HUES64 (cell line): ENCODE measurements around the gene AHSP.
"Not testable (repeated sequence)": the region's sequence is repeated elsewhere in the genome, so short reads cannot be mapped to it uniquely, and the experiment has no call there.

ENCODE experiments used
- H3K27ac ChIP-seq: 2 replicates; pipeline ENCODE4 v1.7.0; 2013; ENCODE audit warnings: low read depth, low read length, inconsistent platforms
- H3K27me3 ChIP-seq: 2 replicates; pipeline ENCODE4 v1.6.1; 2013; ENCODE audit warnings: mild to moderate bottlenecking, low read length; ENCODE audit not compliant: insufficient read depth
- H3K36me3 ChIP-seq: 2 replicates; pipeline ENCODE4 v1.6.1; 2013; ENCODE audit warnings: mild to moderate bottlenecking, low read length; ENCODE audit not compliant: insufficient read depth
- H3K4me1 ChIP-seq: 2 replicates; pipeline ENCODE4 v1.6.1; 2013; ENCODE audit warnings: mild to moderate bottlenecking, low read length, moderate library complexity; ENCODE audit not compliant: insufficient read depth
- H3K4me3 ChIP-seq: 2 replicates; pipeline ENCODE4 v1.5.1; 2013; ENCODE audit warnings: mild to moderate bottlenecking, low read length, moderate library complexity
- H3K9ac ChIP-seq: 2 replicates; pipeline ENCODE4 v1.6.1; 2013; ENCODE audit warnings: mild to moderate bottlenecking, low read depth, low read length
- H3K9me3 ChIP-seq: 2 replicates; pipeline ENCODE4 v1.6.1; 2013; ENCODE audit warnings: low read depth, low read length; ENCODE audit not compliant: insufficient read depth
- WGBS: fragments of 150-250, 120-280 bp; methylation state at CpG from one replicate; pipeline ENCODE4 v1.1.7; 2013; ENCODE audit warnings: missing lambda C conversion rate; 5-methylcytosine and 5-hydroxymethylcytosine counted together

The AHSP gene

GRCh38 chr16:31568577-31569359, 41.1 kb downstream of the AHSP start:
- Histone ChIP-seq H3K27me3 (peaks cover 73% of the 10 kb centered on the region), H3K4me3 (peak overlapping the region; percentile 55), H3K36me3 (no peaks in the 10 kb centered on the region), H3K27ac (no peak overlapping the region), H3K4me1 (no peaks in the 10 kb centered on the region), H3K9ac (peak overlapping the region; percentile 2; the same call in 1 of the 2 replicates), H3K9me3 (no peaks in the 10 kb centered on the region)
- 8% methylated on average over 48 of the region's 49 CpGs for WGBS

- WGBS = 2% methylated on average over 46 of the region's 46 CpGs
- Histone ChIP-seq H3K27me3 (peaks cover 73% of the 10 kb centered on the region), H3K4me1 (no peaks in the 10 kb centered on the region), H3K4me3 (peak overlapping the region; percentile 55), H3K9me3 (no peaks in the 10 kb centered on the region), H3K9ac (peak overlapping the region; percentile 2; the same call in 1 of the 2 replicates), H3K27ac (no peak overlapping the region), H3K36me3 (no peaks in the 10 kb centered on the region)
Measured at GRCh38 chr16:31569360-31569717, 41.6 kb downstream of the AHSP start.

DNA sequence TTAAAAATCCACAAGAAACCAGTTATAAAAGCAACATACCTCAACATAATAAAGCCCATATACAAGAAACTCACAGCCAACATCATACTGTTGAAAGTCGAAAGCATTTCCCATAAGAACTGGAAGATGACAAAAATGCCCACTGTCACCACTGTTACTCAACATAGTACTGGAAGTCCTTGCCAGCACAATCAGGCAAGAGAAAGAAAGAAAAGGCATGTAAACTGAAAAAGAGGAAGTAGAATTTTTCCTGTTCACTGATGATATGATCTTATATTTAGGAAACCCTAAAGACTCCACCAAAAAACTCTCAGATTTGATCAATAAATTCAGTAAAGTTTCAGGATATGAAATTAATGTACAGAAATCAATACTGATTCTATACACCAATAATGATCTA, 45.1 kb downstream of the AHSP start:
- Histone ChIP-seq H3K27me3 (peaks cover 42% of the 10 kb centered on the region), H3K27ac (no peak overlapping the region)

GRCh38 chr16:31574159-31574558, 46.5 kb downstream of the AHSP start:
- not testable (repeated sequence) for H3K4me3 ChIP-seq, H3K27ac ChIP-seq, H3K4me1 ChIP-seq, H3K9ac ChIP-seq, H3K36me3 ChIP-seq
- Histone ChIP-seq H3K27me3 (peaks cover 29% of the 10 kb centered on the region), H3K9me3 (peaks cover 25% of the 10 kb centered on the region)
- 48% methylated on average over 1 of the region's 1 CpG for WGBS

More for the DNA sequence above, 45.1 kb downstream of the AHSP start:
- H3K9me3 ChIP-seq = peaks cover 18% of the 10 kb centered on the region
- WGBS = 80% methylated on average over 1 of the region's 1 CpG
- H3K36me3 ChIP-seq = no peaks in the 10 kb centered on the region
- no peak overlapping the region for H3K4me3 ChIP-seq
- H3K9ac ChIP-seq = no peak overlapping the region
- H3K4me1 ChIP-seq = no peaks in the 10 kb centered on the region

- Histone ChIP-seq H3K27me3 (peaks cover 3% of the 10 kb centered on the region; the same call in 1 of the 2 replicates), H3K9ac (no peak overlapping the region), H3K4me3 (no peak overlapping the region), H3K36me3 (no peaks in the 10 kb centered on the region), H3K27ac (no peak overlapping the region), H3K4me1 (no peaks in the 10 kb centered on the region), H3K9me3 (peaks cover 41% of the 10 kb centered on the region)
- 81% methylated on average over 1 of the region's 1 CpG for WGBS
Measured at GRCh38 chr16:31577411-31577810, 49.7 kb downstream of the AHSP start.
